HG03520 (cell line): ENCODE data around the gene S100A7A.
"Not testable (repeated sequence)": the region's sequence is repeated elsewhere in the genome, so short reads cannot be mapped to it uniquely, and the experiment has no call there.

Experiments used
- ATAC-seq: cut with Tn5 transposase; IDR thresholded peaks from one replicate; pipeline ENCODE4 v1.9.1; 2021; ENCODE audit warnings: mild to moderate bottlenecking, moderate library complexity; ENCODE audit not compliant: unreplicated experiment

S100A7A gene

DNA sequence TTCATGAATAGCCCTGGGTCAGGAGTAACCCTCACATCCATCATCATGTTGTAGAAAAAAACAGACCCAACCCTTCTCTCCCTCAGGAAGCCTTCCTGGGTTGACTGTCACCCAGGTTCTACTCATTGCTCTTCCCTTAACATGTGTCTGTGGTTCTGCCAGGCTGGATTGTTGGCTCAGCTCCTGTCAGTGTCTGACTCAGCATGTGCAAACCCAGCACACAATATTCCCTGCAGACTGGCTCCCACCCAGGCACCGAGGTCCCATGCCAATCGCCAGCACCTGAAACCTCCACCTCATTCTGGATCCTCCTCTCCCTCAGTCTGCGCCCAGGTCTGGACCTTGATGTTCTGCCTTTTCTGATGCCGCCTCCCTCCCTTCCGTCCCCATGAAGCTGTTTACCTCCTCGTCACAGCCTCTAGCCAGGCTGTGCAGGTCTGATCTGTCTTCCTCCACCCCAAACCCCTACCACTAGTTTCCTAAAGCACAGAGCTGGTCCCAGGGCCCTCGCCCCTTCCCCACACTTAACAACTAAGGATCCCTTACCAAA lies 21.1 kb upstream of the S100A7A start:
- ATAC-seq, result no peak

- ATAC-seq, result no peak
Measured at GRCh38 chr1:153395776-153396175, 20.5 kb upstream of the S100A7A start.

DNA sequence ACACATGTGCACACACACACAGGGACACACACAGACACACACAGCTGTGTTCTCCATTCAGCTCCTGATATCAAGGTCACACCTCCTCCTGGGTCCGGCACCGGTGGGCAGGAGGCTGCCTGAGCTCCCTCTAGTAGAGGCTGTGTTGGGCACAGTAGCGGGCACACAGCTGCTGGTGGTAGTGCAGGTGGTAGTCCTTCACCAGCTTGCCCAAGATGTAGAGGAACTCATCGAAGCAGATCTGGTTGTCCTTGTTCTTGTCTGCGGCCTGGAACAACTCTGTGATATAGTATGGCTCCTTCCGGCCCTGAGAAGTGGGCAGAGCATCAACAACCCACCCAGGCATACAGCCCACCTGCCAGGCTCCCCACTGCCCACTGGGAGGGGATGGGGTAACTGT lies 19.9 kb upstream of the S100A7A start:
- ATAC-seq, result no peak

DNA sequence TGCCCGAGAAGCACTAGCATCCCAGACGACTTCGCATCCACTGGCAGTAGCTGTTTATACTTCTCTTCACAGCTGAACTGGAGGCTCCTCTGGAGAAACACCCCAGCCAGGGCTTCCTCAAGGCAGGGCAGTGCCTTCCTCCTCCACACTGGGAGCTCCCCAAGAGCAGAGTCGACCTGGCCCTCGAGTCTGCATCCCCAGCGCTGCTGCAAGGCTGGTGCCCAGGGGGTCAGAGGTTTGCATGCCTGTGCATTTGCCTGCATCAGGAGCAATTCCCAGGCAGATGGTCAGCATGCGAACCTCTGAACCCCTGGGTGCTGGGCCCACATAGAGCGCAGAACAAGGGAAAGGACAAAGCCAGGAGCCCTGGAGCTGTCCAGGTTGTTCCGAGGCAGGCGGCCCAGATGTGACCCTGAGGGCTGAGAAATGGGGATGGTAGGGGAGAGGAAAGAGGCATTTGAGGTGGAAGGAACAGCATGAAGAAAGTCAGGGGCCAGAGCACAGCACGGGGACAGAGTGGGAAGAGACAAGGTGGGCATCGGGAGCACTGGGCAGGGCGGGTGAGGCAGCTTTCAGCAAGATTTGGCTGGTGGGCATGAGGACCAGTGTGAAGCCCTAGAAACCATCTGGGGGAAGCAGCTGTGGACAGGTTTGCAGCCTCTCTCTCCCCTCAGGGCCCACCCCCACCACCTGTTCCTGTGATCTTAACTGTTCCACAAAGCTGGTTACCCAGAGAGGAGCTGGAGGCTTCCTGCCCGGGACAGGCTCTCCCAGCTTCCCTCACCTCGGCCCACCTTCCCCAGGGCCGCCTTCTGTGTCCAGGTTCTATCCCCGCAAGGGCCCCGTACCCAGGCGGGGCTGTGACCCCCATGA lies 19.0 kb upstream of the S100A7A start:
- ATAC-seq, result no peak

GRCh38 chr1:153397924-153398651 lies 18.2 kb upstream of the S100A7A start:
- no peak for ATAC-seq

- no peak for ATAC-seq
Measured at GRCh38 chr1:153399401-153400055, 16.8 kb upstream of the S100A7A start.

GRCh38 chr1:153400244-153400643 lies 16.1 kb upstream of the S100A7A start:
- no peak for ATAC-seq

- no peak for ATAC-seq
Measured at GRCh38 chr1:153401461-153401860, 14.9 kb upstream of the S100A7A start.

GRCh38 chr1:153402226-153402625 lies 14.1 kb upstream of the S100A7A start:
- ATAC-seq, result no peak

GRCh38 chr1:153403421-153404085 lies 12.8 kb upstream of the S100A7A start:
- ATAC-seq, result no peak

- no peak for ATAC-seq
Measured at GRCh38 chr1:153404086-153404635, 12.2 kb upstream of the S100A7A start.

- no peak for ATAC-seq
Measured at GRCh38 chr1:153404768-153405167, 11.6 kb upstream of the S100A7A start.

DNA sequence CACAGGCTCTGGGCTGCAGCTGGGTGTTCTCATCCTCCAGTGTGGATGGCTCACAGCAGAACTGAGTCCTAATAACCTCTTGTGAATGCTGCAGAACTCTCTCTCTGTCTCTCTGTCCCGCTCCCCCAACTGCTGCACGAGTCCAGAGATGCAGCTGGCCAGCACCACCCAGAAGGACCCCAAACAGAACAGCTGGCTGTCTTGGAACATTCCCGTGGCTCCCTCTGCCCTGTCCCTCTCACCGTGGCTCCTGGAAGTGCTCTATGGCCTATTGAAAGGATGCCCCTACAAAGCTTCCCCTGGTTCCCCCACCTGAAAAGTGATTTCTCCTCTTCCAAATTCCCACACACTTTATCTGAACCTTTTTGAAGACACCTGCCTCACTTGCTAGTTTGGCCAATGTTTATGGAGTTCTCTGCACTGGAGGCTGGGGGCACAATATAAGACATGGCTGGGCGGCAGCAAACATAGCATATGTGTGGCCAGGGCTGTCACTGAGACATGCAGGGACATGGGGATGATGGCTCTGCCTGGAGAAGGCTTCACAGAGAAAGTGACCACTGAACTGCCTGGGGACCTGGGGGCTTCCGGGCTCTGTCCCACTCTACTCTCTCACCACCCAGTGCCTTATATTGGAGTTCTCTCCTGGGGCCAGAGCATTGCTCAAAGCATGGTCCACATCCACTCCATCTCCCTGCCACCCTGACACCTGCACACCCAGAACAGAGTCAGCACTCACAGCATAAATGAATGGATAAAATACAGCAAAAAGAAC lies 10.3 kb upstream of the S100A7A start:
- ATAC-seq, result not testable (repeated sequence)

GRCh38 chr1:153407274-153407673 lies 9.0 kb upstream of the S100A7A start:
- not testable (repeated sequence) for ATAC-seq

GRCh38 chr1:153413961-153414360 lies 2.4 kb upstream of the S100A7A start:
- ATAC-seq, result not testable (repeated sequence)

DNA sequence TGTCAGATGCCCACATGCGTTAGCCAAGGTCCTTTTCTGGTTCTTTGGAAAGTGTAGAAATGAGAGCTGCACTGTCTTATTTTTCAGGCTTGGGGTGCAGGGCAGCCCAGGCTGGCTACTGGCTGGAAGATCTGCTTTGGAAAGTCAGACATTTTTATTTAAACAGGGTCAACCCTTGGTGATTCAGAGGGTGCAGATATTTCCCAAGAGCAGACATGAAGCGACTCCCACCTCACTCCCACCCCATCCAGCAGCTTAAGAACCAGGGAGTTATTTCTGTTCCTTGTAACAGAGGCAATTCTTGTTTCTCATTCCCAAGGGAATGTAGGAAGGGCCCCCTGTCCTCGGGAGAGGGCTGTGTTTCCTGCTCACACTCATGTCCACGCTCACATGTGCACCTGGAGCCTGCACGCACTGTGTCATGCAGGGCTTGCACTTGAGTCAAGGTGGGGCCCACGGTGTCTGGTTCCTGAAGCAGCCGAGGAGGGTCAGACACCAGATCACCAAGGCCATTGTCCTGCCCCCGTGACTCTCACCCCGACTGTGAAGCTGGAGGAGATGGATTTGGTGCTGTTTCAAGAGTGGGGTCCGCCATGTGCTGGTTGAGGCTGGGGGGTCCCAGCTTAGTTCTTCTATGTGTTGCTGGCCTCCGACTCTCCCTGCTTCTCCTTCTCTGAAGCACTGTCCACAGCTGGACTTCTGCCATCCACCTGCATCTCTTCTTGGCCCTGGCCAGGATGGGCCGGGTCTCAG lies 992 bp downstream of the S100A7A start:
- ATAC-seq, result no peak

- not testable (repeated sequence) for ATAC-seq
Measured at GRCh38 chr1:153418758-153419435, 2.6 kb downstream of the S100A7A start.

- ATAC-seq, result not testable (repeated sequence)
Measured at GRCh38 chr1:153419436-153419793, 3.1 kb downstream of the S100A7A start.
